ENCODE measurements around the gene RAB17. TPM values are rescaled to one million over a fixed set of nuclear protein-coding genes. Genes with fewer than 3 reads are reported as not detected.

The RAB17 gene
- total and polyA plus RNA-seq, 10 of the 15 experiments (the other 5 are each of a cell fraction or from before 2014, with no cell fraction given): 0.07 to 1.4 (median 0.28) TPM; not detected in 3

GRCh38 chr2:237572021-237572741, 18.4 kb downstream of the RAB17 start (continued):
- TF ChIP-seq BHLHE40 (IDR thresholded peaks at IDR 0.05; ENCODE audit: borderline replicate concordance in 1 of 2, low read depth in 2 of 2, low read length in 1 of 2) (0 out of 4 replicates have a peak, but pooled peaks of 1 of the 2 experiments have one; percentile 39), POU2F2 (IDR thresholded peaks at IDR 0.05; ENCODE audit: borderline replicate concordance, low read depth, low read length) (peak; percentile 50; the same call in 1 of the 3 replicates), EGR1 (IDR thresholded peaks at IDR 0.05; ENCODE audit: borderline replicate concordance in 1 of 2, low read depth in 2 of 2, low read length in 2 of 2) (no peak), ZBTB33 (IDR thresholded peaks at IDR 0.05) (no peak), HDAC6 (IDR thresholded peaks at IDR 0.05; ENCODE audit: unreplicated experiment) (no peak), ETV6 (conservative IDR thresholded peaks at IDR 0.05 in 1 of 2, IDR thresholded peaks at IDR 0.05 in 1 of 2; ENCODE audit: borderline replicate concordance in 1 of 2, low read depth in 1 of 2) (no peak), SREBF1 (IDR thresholded peaks at IDR 0.05; ENCODE audit: low read length) (no peak), ATF7 (IDR thresholded peaks at IDR 0.05; ENCODE audit: low read depth) (no peak), BMI1 (IDR thresholded peaks at IDR 0.05; ENCODE audit: borderline replicate concordance) (no peak), ZSCAN29 (IDR thresholded peaks at IDR 0.05) (no peak), IRF5 (IDR thresholded peaks at IDR 0.05; ENCODE audit: borderline replicate concordance) (no peak), YY1 (IDR thresholded peaks at IDR 0.05; ENCODE audit: low read depth, low read length) (peak; percentile 80; the same call in 1 of the 2 replicates), CEBPB (IDR thresholded peaks at IDR 0.05; ENCODE audit: borderline replicate concordance in 1 of 2, low read depth in 2 of 2, low read length in 2 of 2) (no peak), NKRF (conservative IDR thresholded peaks at IDR 0.05) (no peak), YBX1 (IDR thresholded peaks at IDR 0.05) (no peak), MLLT1 (IDR thresholded peaks at IDR 0.05) (no peak), TCF12 (IDR thresholded peaks at IDR 0.05; ENCODE audit: low read depth, low read length) (no peak), GABPA (IDR thresholded peaks at IDR 0.05; ENCODE audit: low read depth) (no peak), ESRRA (IDR thresholded peaks at IDR 0.05; ENCODE audit: low read length) (no peak), KLF5 (IDR thresholded peaks at IDR 0.05; ENCODE audit: partially characterized antibody) (no peak), PBX3 (IDR thresholded peaks at IDR 0.05; ENCODE audit: insufficient replicate concordance, low read depth, low read length) (no peak), FOXK2 (IDR thresholded peaks at IDR 0.05) (no peak)

Measured in GM12878 (cell line).